ENCODE data around the gene SLCO1B1.

DNA sequence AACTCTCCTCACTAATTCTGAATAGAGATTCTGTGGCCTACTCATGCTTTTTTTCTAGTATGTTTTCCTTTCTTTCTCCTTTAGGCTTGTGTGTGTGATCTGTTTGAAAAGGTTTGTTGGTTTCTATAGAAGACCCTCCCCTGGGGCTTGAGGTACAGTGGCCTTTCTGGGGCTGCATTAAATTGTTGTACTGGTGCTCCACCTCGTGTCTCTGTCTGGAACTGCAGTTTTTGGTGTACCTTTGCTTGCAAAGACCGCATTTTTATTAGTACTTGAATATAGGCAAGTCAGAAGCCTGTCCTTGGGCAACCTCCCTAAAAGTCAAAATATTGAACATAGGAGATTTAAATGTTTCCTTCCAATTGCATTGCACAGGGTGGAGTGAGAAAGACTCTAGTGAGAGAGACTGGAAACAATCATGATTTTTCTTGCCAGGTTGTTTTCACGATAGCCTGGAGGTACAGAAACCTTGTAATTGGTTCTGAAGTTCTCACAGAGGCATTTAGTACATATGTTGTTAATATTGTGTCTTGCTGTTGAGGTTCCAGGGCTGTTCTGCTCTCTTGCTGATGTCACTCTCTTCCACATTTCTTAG, 39.0 kb downstream of the SLCO1B1 start:
- TF ChIP-seq CTCF (IDR thresholded peaks at IDR 0.05) (peak in 4 of 7 experiments; percentile 24 to 62 (median 54)), EP300 (IDR thresholded peaks at IDR 0.05) (no peak), POLR2A (IDR thresholded peaks at IDR 0.05) (no peak), POLR2AphosphoS5 (IDR thresholded peaks at IDR 0.05) (no peak)
